ENCODE results near the gene USP31.

DNA sequence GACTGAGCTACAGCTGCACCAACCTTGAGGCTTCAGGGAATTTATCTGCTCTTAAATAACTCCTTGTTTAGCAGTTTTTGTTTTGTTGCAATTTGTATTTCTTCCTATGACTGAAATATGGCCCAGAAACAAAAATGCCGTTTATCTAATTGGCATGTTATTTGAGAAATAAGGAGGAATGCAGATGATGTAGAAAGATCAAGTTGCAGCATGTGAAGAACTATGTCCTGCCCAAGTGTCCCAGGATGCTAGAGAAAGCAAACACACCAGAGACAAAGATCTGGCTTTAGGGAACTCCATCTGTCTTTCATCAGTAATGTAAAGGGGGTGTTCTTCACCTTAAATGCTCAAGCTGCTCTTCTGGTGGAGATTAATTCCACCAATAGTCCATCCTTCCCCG, 29.7 kb downstream of the USP31 start:
- TF ChIP-seq, protein P1, sequence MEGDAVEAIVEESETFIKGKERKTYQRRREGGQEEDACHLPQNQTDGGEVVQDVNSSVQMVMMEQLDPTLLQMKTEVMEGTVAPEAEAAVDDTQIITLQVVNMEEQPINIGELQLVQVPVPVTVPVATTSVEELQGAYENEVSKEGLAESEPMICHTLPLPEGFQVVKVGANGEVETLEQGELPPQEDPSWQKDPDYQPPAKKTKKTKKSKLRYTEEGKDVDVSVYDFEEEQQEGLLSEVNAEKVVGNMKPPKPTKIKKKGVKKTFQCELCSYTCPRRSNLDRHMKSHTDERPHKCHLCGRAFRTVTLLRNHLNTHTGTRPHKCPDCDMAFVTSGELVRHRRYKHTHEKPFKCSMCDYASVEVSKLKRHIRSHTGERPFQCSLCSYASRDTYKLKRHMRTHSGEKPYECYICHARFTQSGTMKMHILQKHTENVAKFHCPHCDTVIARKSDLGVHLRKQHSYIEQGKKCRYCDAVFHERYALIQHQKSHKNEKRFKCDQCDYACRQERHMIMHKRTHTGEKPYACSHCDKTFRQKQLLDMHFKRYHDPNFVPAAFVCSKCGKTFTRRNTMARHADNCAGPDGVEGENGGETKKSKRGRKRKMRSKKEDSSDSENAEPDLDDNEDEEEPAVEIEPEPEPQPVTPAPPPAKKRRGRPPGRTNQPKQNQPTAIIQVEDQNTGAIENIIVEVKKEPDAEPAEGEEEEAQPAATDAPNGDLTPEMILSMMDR (IDR thresholded peaks at IDR 0.05): no peak
- TF ChIP-seq POLR2A (IDR thresholded peaks at IDR 0.05): no peak
